Measurements from ENCODE around the gene FITM1.

Gene FITM1

DNA sequence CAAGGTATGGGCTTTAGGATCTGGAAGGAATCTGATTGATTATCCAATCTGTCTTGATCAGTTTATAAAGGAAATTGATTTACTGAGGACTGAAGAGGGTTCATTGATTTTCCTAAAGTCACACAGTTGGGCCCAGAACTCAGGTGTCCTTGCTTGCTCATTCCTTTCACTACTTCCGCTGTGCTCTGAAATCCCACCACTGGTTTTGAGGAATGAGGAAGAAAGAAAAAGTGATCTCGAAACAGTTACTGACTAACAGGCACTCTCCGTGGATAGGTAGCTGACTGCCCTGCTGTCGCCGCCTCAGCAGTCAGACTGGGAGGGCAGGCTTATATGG, at the start of gene FITM1:
Gene FITM1 (plus strand): TSS at position 280 of the 337 bp plus-strand sequence. CDS start 905 bp downstream, outside the sequence.
- DNase-seq (ENCODE audit: low spot score): no peak

- DNase-seq (ENCODE audit: low spot score): peak; percentile 67
Measured at GRCh38 chr14:24080888-24081738, 49.3 kb upstream of the FITM1 start.

- DNase-seq (ENCODE audit: low spot score): no peak
Measured at GRCh38 chr14:24081739-24082211, 48.7 kb upstream of the FITM1 start.

DNA sequence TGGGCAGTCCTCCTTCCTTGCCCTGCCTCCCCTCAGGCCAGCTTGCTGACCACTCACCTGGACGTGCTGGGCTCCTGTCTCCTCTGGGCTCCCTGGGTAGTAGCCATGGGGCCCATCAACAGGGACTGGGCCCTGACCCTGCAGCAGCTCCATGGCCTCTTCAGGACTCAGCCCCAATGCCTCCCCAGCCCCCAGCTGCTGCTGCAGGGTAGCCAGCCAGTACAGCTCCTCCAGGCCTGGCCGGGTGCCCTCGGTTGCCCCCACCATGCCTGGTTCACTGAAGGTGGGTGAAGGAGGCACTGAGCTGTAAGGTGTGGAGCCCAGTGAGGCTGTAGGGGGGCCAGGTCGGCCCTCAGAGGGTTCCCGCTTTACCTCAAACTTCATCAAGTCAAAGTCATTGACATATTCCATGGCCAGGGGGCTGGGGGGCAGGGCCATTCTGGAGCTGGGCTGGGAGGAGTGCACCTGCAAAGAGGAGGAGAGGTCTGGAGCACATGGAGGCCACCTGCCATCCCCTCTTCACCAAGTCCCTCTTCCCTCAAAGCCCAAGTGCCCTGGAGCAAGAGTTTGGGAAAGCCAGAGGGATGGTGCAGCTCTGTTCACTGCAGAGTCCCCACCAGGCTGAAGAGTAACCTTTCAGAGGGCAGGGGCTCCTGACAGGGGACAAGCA, 47.9 kb upstream of the FITM1 start:
- DNase-seq (ENCODE audit: low spot score): no peak

- no peak for DNase-seq (ENCODE audit: low spot score)
Measured at GRCh38 chr14:24083462-24083861, 47.0 kb upstream of the FITM1 start.

- DNase-seq (ENCODE audit: low spot score): no peak
Measured at GRCh38 chr14:24084440-24084839, 46.0 kb upstream of the FITM1 start.

DNA sequence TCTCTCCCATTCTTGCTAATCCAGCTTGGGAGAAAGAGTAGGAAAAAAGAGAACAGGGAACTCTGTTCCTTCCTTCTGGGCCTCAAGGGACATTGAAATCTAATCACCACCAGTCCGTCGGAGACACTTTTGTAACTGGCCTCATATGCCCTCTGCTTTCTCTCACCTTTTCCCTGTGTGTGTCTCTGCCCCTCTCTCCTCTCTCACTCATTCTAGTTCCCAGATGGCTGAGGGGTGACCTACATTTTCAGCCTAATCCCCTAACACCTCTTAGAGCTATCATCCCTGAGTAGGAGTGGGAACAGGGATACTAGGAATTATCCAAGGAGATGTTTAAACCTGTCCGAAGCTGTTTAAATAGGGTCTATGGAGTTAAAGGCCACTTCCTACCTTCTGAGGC, 45.2 kb upstream of the FITM1 start:
- no peak for DNase-seq (ENCODE audit: low spot score)

DNA sequence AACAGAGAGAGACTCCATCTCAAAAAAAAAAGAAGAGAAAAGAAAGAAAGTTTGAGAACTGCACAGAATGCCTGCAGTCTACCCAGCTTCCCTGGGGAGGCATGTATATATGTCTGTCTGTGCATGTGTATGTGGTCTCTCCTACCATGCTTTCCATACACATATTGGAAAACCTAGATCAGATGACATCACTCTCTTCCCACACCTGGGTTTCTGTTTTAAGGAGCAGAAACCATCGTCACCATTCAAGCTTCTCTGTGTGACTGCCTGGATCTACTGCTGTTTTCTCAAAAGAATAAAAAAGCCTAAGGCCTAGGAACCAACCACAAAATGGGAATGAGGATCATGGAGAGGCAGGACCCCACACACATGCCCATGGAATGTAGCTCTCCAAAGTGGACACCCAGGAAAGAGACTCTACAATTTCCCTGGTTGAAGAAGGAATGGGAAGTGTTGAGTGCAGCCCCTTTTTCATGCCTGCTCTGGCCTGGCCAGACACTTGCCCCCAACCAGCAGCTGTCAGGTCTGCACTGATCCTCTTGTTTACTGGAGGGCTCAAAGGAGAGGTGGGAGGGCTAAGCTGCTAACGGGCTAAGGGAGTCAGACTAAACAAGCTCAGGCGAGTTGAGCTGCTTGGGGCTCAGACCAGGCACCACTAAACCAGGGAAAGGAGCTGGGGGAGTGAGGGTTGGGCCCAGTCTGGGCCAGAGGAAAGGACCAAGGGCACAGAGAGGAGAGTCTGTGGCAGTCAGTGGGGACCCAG, 44.1 kb upstream of the FITM1 start:
- DNase-seq (ENCODE audit: low spot score): no peak

DNA sequence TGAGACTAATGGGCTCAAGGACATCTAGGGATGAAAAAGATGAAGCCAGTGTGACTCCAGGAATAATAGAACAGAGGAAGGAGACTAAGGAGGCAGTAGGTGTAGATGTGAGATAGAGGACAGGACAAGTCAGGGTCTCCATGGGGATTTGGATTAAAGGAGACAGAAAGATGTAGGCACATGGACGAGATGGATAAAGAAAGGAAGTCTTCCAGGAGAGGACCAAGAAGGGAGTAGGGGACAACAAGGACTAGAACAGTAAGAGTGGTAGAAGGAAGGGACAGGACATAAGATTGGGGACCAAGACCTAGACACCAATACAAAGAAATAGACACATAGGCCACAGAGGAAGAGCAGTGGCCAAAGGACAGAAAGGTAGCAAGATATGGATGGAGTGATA, 43.5 kb upstream of the FITM1 start:
- no peak for DNase-seq (ENCODE audit: low spot score)

DNA sequence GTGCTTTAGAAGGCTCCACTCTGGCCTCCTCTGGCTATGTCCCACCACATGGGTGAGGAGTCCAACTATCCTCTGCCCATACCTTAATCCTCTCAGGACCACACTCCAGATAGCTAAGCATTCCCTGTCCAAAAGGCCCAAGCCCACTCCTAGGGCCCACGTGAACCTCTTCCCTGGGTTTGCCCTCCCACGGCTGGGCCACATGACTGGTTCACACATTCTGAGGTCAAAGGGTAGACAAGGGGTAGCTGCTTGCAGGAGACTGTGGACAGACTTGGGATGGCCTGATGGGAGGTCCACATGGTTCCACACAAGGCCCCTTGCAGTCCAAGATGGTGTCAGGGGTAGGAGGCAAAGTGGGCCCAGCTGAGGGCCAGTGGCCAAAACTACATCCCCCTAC, 42.4 kb upstream of the FITM1 start:
- no peak for DNase-seq (ENCODE audit: low spot score)

DNA sequence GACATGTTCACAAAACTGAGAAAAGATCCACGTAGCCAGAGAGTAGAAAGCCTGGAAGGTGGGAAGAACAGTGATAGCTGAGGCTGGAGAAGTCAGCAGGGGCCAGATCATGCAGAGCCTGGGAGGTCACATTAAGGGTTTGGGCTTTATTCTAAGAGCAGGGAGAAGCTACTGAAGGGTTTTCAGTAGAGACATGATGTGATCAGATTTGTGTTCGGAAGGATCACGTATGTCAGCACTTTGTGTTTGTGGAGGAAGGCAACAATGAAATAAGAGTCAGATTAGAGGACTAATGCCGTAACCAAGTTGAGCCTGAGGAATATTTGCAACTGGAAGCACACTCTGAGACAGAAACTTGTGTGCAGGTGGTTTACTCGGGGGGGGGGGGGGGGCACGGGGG, 40.6 kb upstream of the FITM1 start:
- DNase-seq (ENCODE audit: low spot score): no peak

DNA sequence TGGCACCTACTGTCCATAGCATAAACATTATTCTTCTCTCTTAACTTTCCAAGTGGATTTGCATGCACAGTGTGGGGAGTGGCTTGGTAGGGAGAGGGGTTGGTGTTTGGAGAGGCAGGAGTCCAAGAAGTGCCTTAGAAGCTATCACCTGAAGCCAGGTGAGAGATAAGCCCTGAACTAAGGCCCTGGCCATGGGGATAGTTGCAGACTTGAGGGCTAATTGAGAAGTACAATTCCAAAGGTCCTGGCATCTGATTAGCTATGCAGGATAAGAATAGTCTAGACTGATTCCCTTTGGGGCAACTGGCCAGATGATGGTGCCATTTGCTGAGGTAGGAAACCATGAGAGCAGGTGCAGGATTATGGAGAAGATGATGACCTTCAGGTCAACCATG, 38.4 kb upstream of the FITM1 start:
- no peak for DNase-seq (ENCODE audit: low spot score)

DNA sequence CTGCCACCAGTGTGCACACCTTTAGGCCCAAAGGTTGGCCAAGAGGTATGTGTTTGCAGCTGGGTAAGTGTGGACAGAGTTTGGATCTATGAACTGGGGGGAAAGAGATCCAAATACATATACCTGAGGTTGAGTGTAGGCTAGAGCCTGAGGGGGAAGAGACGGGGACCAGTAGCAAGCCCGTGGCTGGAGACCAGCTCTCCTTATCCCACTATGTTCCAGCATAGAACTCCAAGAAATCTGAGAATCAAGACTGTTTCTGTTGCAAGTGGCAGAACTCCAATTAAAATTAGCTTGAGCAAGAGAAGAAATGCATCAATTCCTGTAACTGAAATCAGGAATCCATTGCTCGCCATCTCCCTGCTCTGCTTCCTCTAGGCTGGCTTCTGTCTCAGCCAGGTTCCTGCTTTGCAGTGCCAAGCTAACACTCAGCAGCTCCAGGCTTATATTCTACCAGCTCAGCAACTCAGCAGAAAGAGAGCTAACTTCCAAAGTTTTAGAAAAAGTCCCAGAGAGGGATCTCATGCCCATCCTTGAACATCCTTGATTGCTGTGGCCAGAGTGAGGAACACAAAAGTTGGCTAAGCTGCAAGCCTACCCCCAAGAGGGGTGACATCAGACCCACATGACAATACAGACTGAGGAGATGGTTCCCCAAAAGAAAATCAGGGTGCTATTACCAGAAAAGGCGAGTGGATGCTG, 37.8 kb upstream of the FITM1 start:
- no peak for DNase-seq (ENCODE audit: low spot score)

GRCh38 chr14:24093207-24093900, 37.1 kb upstream of the FITM1 start:
- no peak for DNase-seq (ENCODE audit: low spot score)

DNA sequence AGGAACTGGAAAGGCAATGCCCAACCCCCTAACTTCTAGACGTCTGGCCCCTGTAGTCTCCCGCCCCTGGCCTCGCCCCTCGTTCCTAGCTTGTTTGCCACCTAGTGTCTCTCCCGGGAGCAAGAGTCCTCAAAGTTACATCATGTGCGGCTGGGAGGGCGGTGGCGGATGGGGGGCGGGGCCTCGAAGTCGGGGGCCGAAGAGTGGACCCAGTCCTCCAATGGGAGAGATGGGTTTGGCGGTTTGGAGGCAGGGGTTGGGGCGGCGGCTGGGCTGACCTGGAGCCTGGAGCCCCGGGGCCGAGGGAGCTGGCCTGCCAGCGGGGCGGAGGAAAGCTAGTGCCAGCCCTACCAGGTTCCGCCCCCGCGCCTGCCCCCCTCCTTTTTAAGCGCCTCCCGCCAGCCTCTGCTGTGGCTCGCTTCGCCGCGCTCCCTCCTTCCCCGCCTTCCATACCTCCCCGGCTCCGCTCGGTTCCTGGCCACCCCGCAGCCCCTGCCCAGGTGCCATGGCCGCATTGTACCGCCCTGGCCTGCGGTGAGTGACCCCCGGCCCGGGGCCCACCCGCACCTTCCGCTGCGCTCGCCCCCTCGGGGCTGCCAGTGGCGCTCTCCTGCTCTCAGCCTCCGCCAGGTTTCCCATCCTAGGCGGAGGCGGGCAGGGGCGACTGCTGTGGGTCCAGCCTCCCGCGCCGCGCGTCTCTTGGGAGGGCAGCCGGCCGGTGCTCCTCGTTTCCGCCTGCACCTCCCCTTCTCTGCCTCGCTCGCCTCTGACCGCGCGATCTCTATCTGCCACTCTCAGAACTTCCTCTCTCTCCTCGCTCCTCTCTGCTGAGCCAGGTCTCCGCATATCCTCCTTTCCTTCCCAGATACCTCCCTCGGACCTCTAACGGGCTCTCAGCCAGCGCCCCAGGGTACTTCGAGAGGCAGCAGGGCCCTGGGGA, 36.3 kb upstream of the FITM1 start, which contains the start of gene PCK2:
Gene PCK2 (plus strand): TSS at position 411 of the 940 bp plus-strand sequence. CDS start 95 bp downstream, at position 506.
- peak; percentile 83 for DNase-seq (ENCODE audit: low spot score)

DNA sequence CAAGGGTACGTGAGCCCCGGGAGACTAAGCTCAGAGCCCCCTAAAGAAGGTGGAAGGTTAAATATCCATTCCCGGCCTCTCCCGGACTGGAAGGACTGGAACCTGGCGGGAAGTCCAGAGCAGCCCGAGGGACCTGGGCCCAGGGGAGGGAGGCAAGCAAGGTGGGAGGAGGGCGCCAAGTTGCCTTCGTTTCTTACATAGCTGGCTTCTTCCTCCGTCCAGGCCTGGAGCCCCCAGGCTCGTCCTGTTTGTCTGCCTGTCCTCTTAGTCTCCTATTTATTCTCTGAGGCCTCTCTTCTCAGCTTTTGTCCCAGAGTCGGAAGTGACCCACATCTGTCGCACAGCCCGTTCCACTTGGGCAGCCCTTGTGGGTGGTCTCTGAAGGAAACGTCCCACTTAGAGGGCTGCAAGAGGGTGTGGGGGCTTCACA, 35.6 kb upstream of the FITM1 start:
- no peak for DNase-seq (ENCODE audit: low spot score)

GRCh38 chr14:24095271-24096068, 35.0 kb upstream of the FITM1 start:
- peak; percentile 35 for DNase-seq (ENCODE audit: low spot score)

DNA sequence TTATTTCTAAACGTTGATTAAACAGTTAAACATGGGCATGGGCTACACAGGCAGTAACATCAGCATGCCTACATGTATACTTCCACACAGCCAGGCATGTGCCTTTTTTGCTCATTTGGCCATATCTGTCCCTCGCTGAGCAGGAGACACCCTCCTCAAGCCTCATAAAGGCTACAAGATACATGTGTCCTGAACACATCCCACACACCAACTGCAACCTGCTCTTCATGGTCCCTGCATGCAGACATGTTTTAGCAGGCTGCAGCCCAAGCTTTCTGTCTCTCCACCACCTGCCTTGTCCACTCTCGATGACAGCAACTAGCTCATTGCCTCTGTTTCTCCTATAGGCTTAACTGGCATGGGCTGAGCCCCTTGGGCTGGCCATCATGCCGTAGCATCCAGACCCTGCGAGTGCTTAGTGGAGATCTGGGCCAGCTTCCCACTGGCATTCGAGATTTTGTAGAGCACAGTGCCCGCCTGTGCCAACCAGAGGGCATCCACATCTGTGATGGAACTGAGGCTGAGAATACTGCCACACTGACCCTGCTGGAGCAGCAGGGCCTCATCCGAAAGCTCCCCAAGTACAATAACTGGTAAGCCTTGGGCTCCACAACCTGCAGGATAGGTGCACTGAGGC, 33.8 kb upstream of the FITM1 start:
- DNase-seq (ENCODE audit: low spot score): no peak

All from Ammon's horn (tissue), 1 donor.